ENCODE measurements around the gene SNAI3. TPM values are rescaled to one million over a fixed set of nuclear protein-coding genes. Genes with fewer than 3 reads are reported as not detected.

The SNAI3 gene
- total and polyA plus RNA-seq, 2 experiments from 2014 or later: 10.3 to 19.4 TPM

GRCh38 chr16:88726981-88727380, 40.7 kb upstream of the SNAI3 start:
- H3K9me3 Mint-ChIP-seq: no peaks in the 10 kb centered on the region
- H3K27ac Mint-ChIP-seq: no peak overlapping the region
- no peaks in the 10 kb centered on the region for H3K36me3 ChIP-seq (ENCODE audit: insufficient read depth)
- H3K4me3 Mint-ChIP-seq: no peak overlapping the region
- no peaks in the 10 kb centered on the region for H4K20me1 ChIP-seq (replicated peaks; ENCODE audit: insufficient read depth)
- H2AFZ ChIP-seq: no peak overlapping the region
- TF ChIP-seq, protein P1, sequence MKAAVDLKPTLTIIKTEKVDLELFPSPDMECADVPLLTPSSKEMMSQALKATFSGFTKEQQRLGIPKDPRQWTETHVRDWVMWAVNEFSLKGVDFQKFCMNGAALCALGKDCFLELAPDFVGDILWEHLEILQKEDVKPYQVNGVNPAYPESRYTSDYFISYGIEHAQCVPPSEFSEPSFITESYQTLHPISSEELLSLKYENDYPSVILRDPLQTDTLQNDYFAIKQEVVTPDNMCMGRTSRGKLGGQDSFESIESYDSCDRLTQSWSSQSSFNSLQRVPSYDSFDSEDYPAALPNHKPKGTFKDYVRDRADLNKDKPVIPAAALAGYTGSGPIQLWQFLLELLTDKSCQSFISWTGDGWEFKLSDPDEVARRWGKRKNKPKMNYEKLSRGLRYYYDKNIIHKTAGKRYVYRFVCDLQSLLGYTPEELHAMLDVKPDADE (IDR thresholded peaks at IDR 0.05): no peak
- TF ChIP-seq CREB1 (CRISPR knock-in tag; IDR thresholded peaks at IDR 0.05; ENCODE audit: low read depth): no peak
- no peak for TF ChIP-seq EZH2phosphoT487 (IDR thresholded peaks at IDR 0.05; ENCODE audit: unreplicated experiment)
- TF ChIP-seq JUNB (IDR thresholded peaks at IDR 0.05; ENCODE audit: unreplicated experiment): no peak
- TF ChIP-seq, protein P2, sequence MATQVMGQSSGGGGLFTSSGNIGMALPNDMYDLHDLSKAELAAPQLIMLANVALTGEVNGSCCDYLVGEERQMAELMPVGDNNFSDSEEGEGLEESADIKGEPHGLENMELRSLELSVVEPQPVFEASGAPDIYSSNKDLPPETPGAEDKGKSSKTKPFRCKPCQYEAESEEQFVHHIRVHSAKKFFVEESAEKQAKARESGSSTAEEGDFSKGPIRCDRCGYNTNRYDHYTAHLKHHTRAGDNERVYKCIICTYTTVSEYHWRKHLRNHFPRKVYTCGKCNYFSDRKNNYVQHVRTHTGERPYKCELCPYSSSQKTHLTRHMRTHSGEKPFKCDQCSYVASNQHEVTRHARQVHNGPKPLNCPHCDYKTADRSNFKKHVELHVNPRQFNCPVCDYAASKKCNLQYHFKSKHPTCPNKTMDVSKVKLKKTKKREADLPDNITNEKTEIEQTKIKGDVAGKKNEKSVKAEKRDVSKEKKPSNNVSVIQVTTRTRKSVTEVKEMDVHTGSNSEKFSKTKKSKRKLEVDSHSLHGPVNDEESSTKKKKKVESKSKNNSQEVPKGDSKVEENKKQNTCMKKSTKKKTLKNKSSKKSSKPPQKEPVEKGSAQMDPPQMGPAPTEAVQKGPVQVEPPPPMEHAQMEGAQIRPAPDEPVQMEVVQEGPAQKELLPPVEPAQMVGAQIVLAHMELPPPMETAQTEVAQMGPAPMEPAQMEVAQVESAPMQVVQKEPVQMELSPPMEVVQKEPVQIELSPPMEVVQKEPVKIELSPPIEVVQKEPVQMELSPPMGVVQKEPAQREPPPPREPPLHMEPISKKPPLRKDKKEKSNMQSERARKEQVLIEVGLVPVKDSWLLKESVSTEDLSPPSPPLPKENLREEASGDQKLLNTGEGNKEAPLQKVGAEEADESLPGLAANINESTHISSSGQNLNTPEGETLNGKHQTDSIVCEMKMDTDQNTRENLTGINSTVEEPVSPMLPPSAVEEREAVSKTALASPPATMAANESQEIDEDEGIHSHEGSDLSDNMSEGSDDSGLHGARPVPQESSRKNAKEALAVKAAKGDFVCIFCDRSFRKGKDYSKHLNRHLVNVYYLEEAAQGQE (IDR thresholded peaks at IDR 0.05; ENCODE audit: unreplicated experiment): no peak
- TF ChIP-seq NANOG (IDR thresholded peaks at IDR 0.05; ENCODE audit: borderline replicate concordance): no peak
- TF ChIP-seq, protein P3, sequence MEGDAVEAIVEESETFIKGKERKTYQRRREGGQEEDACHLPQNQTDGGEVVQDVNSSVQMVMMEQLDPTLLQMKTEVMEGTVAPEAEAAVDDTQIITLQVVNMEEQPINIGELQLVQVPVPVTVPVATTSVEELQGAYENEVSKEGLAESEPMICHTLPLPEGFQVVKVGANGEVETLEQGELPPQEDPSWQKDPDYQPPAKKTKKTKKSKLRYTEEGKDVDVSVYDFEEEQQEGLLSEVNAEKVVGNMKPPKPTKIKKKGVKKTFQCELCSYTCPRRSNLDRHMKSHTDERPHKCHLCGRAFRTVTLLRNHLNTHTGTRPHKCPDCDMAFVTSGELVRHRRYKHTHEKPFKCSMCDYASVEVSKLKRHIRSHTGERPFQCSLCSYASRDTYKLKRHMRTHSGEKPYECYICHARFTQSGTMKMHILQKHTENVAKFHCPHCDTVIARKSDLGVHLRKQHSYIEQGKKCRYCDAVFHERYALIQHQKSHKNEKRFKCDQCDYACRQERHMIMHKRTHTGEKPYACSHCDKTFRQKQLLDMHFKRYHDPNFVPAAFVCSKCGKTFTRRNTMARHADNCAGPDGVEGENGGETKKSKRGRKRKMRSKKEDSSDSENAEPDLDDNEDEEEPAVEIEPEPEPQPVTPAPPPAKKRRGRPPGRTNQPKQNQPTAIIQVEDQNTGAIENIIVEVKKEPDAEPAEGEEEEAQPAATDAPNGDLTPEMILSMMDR (conservative IDR thresholded peaks at IDR 0.05; ENCODE audit: low read depth in 2 of 2): no peak
- TF ChIP-seq POLR2AphosphoS5 (IDR thresholded peaks at IDR 0.05; ENCODE audit: low read depth): no peak
- no peak for TF ChIP-seq STAT1 (IDR thresholded peaks at IDR 0.05; ENCODE audit: unreplicated experiment)
- no peak for TF ChIP-seq ZNF114 (CRISPR knock-in tag; IDR thresholded peaks at IDR 0.05)
- H3K4me1 Mint-ChIP-seq: no peaks in the 10 kb centered on the region
- ATAC-seq: no peak
- no peak for DNase-seq (ENCODE audit: low spot score)
- no peaks in the 10 kb centered on the region for H3K79me2 ChIP-seq (replicated peaks; ENCODE audit: insufficient read depth)
- H3K27ac ChIP-seq (ENCODE audit: low read depth): no peak overlapping the region
- H3K27me3 Mint-ChIP-seq (ENCODE audit: insufficient read depth, low read depth, poor library complexity): peaks cover 21% of the 10 kb centered on the region
- H3F3A ChIP-seq (replicated peaks; ENCODE audit: low read depth): no peaks in the 10 kb centered on the region
- no peaks in the 10 kb centered on the region for H3K9me2 ChIP-seq (ENCODE audit: insufficient read depth)
- no peak overlapping the region for H3K4me3 ChIP-seq
- no peaks in the 10 kb centered on the region for H3K4me1 ChIP-seq (ENCODE audit: insufficient read depth)
- H3K36me3 Mint-ChIP-seq (ENCODE audit: low read depth): peaks cover 12% of the 10 kb centered on the region
- H3K27me3 ChIP-seq (ENCODE audit: insufficient read depth): no peaks in the 10 kb centered on the region
- H3K4me2 ChIP-seq: no peak overlapping the region

- Histone ChIP-seq H3F3A (replicated peaks; ENCODE audit: low read depth) (no peaks in the 10 kb centered on the region), H3K27me3 (ENCODE audit: insufficient read depth) (no peaks in the 10 kb centered on the region), H3K79me2 (replicated peaks; ENCODE audit: insufficient read depth) (no peaks in the 10 kb centered on the region), H3K36me3 (ENCODE audit: insufficient read depth) (no peaks in the 10 kb centered on the region), H2AFZ (no peak overlapping the region), H3K9me2 (ENCODE audit: insufficient read depth) (no peaks in the 10 kb centered on the region), H3K4me3 (no peak overlapping the region), H4K20me1 (replicated peaks; ENCODE audit: insufficient read depth) (no peaks in the 10 kb centered on the region), H3K27ac (ENCODE audit: low read depth) (no peak overlapping the region), H3K4me2 (no peak overlapping the region), H3K4me1 (ENCODE audit: insufficient read depth) (no peaks in the 10 kb centered on the region)
- peaks cover 19% of the 10 kb centered on the region for H3K27me3 Mint-ChIP-seq (ENCODE audit: insufficient read depth, low read depth, poor library complexity)
- H3K4me1 Mint-ChIP-seq: no peaks in the 10 kb centered on the region
- DNase-seq (ENCODE audit: low spot score): no peak
- H3K4me3 Mint-ChIP-seq: no peak overlapping the region
- peaks cover 11% of the 10 kb centered on the region for H3K36me3 Mint-ChIP-seq (ENCODE audit: low read depth)
- no peaks in the 10 kb centered on the region for H3K9me3 Mint-ChIP-seq
- no peak overlapping the region for H3K27ac Mint-ChIP-seq
- ATAC-seq: no peak
- TF ChIP-seq EZH2phosphoT487 (IDR thresholded peaks at IDR 0.05; ENCODE audit: unreplicated experiment): no peak
- no peak for TF ChIP-seq ZNF331 (CRISPR knock-in tag; IDR thresholded peaks at IDR 0.05; ENCODE audit: low read depth)
Measured at GRCh38 chr16:88726408-88726749, 40.1 kb upstream of the SNAI3 start.

All from GM23338 (cell line).